ENCODE data around the gene PPP2R5E.

GRCh38 chr14:63432888-63433552 is 110.2 kb downstream of the PPP2R5E start:
- TF ChIP-seq JUND (IDR thresholded peaks at IDR 0.05) (no peak), CTCF (IDR thresholded peaks at IDR 0.05; ENCODE audit: low read depth, low read length, missing input control) (no peak), TAF1 (conservative IDR thresholded peaks at IDR 0.05) (no peak), FOXA2 (IDR thresholded peaks at IDR 0.05) (no peak), RAD21 (IDR thresholded peaks at IDR 0.05) (no peak), YY1 (IDR thresholded peaks at IDR 0.05) (no peak), FOXA1 (IDR thresholded peaks at IDR 0.05) (no peak), GABPA (IDR thresholded peaks at IDR 0.05 in 1 of 2, conservative IDR thresholded peaks at IDR 0.05 in 1 of 2) (no peak), RXRA (IDR thresholded peaks at IDR 0.05) (no peak), EGR1 (IDR thresholded peaks at IDR 0.05; ENCODE audit: low read depth in 2 of 2) (no peak)
- TF ChIP-seq, protein P1, sequence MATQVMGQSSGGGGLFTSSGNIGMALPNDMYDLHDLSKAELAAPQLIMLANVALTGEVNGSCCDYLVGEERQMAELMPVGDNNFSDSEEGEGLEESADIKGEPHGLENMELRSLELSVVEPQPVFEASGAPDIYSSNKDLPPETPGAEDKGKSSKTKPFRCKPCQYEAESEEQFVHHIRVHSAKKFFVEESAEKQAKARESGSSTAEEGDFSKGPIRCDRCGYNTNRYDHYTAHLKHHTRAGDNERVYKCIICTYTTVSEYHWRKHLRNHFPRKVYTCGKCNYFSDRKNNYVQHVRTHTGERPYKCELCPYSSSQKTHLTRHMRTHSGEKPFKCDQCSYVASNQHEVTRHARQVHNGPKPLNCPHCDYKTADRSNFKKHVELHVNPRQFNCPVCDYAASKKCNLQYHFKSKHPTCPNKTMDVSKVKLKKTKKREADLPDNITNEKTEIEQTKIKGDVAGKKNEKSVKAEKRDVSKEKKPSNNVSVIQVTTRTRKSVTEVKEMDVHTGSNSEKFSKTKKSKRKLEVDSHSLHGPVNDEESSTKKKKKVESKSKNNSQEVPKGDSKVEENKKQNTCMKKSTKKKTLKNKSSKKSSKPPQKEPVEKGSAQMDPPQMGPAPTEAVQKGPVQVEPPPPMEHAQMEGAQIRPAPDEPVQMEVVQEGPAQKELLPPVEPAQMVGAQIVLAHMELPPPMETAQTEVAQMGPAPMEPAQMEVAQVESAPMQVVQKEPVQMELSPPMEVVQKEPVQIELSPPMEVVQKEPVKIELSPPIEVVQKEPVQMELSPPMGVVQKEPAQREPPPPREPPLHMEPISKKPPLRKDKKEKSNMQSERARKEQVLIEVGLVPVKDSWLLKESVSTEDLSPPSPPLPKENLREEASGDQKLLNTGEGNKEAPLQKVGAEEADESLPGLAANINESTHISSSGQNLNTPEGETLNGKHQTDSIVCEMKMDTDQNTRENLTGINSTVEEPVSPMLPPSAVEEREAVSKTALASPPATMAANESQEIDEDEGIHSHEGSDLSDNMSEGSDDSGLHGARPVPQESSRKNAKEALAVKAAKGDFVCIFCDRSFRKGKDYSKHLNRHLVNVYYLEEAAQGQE (IDR thresholded peaks at IDR 0.05): no peak
- TF ChIP-seq, protein P2, sequence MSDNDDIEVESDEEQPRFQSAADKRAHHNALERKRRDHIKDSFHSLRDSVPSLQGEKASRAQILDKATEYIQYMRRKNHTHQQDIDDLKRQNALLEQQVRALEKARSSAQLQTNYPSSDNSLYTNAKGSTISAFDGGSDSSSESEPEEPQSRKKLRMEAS (IDR thresholded peaks at IDR 0.05): no peak

Measured in liver (tissue), 3 donors.